Stimulated activated CD4-positive, alpha-beta T cell treated with anti-CD3 and anti-CD28 coated beads, Interleukin-2, amount 100 ng/mL, for 24 hours (primary cell): ENCODE data around the gene KCNAB2.

Experiments used
- DNase-seq, 2 donors: peaks; one replicate each; pipeline ENCODE4 v3.0.0-alpha.2; 2020

KCNAB2 gene

DNA sequence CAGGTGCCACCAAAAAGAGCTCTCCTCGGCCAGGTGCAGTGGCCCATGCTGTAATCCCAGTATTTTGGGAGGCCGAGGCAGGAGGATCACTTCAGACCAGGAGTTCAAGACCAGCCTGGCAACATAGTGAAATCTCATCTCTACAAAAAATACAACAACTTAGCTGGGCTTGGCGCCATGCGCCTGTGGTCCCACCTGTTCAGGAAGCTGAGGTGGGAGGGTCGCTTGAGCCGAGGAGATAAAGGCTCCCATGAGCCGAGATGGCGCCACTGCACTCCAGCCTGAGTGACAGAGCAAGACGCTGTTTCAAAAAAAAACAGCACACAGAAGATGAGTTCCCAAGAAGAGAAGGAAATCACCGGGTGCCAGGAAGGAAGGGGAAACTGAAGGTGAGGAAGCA is 67.4 kb downstream of the KCNAB2 start:
- no peak for DNase-seq

DNA sequence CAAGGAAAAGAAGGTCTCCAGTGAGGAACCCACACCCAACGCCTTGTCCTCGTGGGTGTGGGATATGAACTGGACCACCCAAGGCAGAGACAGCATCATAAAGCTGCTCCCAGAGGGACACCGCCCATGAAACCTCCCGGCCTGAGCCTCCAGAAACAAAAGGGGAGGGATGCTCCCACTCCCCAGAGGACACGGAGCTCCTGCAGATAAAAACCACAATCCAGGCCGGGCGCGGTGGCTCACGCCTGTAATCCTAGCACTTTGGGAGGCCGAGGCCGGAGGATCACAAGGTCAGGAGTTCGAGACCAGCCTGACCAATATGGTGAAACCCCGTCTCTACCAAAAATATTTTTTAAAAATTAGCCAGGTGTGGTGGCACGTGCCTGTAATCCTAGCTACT is 68.1 kb downstream of the KCNAB2 start:
- no peak for DNase-seq

DNA sequence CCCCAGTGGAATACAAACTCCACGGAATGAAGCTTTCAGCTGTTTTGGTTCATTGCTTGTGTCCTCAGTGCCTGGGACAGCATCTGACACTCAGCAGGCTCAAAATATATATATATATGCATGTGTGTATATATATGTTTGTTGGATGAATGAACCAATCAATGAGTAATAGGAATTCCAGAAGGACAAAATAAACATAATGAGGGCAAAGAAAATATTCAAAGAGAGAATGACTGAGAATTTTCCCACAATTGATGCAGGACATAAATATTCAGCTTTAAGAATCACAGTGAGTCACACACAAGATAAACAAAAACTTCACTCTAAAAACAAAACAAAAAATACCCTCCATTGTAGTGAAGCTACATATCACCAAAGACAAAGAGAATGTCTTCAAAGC is 70.4 kb downstream of the KCNAB2 start:
- no peak for DNase-seq

DNA sequence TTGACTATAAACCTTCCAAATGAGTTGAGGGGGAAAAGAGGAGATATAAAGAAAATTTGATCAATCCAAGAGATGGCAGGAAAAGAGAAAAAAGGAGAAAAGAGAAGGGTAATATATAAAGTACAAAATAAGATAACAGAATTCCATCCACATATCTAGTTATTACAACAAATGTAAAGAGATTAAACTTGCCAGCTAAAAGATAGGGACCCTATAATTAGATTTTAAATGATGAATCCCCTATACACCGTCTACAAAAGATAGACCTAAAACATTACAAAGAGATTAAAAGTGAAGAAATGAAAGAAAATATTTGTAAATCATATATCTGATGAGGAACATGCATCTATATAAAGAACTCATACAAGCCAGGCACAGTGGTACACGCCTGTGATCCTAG is 71.4 kb downstream of the KCNAB2 start:
- no peak for DNase-seq

DNA sequence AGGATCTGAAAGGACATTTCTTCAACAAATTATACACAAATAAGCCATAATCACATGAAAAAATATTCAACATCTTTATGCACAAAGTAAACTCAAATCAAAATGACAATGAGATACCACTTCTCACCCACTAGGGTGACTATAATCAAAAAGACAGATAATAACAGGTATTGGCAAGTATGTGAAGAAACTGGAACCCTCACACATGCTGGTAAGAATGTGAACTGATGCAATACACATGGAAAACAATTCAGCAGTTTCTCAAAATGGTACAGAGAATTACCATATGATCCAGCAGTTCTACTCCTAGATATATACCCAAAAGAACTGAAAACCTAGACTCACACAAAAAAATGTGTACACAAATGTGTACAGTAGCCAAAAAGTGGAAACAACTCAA is 71.9 kb downstream of the KCNAB2 start:
- DNase-seq, result no peak

DNA sequence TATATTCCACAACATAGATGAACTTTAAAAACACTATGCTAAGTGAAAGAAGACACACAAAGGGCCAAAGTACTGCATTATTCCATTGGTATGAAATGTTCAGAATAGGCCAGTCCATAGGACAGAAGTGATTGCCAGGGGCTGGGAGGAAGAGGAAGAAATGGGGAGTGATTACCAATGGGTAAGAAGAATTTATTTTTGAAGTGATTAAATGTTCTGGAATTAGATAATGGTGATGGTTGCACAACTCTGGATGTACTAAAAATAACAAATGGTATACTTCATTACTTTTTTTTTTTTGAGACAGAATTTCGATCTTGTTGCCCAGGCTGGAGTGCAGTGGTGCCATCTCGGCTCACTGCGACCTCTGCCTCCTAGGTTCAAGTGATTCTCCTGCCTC is 72.7 kb downstream of the KCNAB2 start:
- no peak for DNase-seq

DNA sequence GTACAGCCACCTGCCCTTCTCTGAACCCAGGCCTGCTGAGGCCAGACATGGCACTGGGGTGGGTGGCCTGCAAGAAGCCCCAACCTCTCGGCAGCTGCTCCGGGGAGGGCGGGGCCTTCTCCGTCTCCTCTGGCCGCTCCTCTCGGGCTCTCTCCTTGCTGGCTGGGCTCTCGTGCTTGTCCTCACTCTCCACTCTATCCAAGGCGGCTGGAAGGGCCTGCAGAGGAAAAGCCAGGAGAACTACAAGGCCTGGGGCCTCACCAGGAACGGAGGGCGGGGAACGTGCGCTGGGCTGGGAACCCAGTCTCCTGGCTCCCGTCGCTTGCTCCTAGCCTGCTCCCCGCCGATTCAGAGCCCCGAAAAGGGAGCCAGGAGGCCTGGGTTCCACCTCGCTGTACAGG is 75.3 kb downstream of the KCNAB2 start:
- DNase-seq, result no peak

DNA sequence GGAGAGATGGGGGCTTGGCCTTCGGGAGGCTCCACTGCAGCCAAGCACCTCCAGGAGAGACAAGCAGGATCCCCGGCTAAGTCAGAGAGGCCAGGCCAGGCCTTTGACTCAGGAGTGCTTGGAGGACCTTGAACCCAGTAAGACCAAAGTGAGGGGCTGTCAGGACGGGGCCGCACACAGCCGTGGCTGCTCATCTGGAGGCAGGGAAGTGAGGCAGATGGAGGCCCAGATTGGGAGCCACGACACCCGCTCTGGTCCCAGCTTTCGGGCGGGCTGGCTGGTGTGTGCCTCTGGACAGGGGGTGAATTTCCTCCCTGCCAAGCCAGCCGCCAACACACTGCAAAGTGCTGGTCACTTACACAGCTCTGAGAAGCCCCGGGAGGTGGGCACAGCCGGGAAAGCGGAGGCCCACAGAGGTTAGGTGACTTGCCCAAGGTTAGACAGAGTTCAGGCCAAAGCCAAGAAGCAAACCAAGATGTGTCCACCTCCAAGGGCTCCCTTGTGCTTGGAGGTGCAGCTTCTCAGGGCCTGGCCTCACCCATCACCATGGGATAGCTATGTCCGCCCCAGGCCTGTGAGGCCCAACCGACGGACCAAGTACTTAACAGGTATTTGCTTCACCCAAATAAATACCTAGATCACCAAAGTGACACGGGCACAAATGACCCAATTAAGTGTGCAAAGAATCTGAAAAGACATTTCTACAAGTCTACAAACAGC is 76.1 kb downstream of the KCNAB2 start:
- no peak for DNase-seq

DNA sequence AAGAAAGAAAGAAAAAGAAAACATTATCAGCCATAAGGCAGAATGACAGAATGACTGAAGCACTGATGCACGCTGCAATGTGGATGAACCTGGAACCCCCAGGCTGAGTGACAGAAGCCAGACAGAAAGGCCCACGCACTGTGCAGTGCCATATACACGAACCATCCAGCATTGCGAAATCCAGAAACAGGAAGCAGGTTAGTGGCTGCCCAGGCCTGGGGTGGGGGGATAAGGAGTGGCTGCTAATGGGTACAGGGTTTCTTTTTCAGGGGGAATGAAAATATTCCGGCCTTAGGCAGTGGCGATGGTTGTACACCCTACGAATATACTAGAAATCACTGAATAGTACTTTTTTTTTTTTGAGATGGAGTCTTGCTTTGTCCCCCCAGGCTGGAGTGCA is 77.4 kb downstream of the KCNAB2 start:
- DNase-seq, result no peak

DNA sequence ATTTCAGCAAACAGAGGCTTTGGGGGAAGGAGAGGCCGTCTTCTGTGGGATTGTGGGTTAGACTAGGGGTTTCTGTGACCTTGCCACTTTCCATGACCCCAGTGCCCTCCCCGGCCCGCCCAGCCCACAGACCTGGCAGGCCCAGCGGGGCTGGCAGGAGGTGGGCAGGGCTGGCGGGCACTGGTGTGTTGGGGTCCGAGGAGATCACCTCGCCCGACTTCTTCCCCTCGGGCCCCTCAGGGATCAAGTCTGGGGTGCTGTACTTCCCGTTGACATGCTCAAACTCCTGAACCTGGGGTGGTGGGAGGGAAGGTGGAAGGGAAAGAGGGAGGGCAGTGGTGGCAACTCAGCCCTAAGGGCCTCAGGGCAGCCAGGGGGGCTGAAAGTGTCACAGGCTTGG is 78.1 kb downstream of the KCNAB2 start:
- DNase-seq, result no peak

DNA sequence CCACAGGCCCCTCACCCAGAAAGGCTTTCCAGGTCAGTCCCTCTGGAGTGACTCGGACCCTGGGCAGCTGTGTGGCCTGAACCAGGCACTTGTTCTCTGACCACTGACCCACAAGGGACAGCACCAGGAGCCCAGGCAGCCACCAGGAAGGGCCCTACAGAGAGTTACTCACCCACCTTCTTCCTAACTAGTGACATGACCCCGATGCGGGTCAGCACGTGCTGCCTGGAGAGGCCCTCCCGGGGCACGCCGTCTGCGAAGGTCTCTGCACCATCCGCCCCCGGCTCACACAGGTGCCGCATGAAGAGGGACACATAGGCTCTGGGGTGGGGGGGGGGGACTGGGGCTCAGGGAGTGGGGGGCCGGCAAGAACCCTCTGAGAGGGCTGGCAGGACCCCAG is 78.7 kb downstream of the KCNAB2 start:
- no peak for DNase-seq

DNA sequence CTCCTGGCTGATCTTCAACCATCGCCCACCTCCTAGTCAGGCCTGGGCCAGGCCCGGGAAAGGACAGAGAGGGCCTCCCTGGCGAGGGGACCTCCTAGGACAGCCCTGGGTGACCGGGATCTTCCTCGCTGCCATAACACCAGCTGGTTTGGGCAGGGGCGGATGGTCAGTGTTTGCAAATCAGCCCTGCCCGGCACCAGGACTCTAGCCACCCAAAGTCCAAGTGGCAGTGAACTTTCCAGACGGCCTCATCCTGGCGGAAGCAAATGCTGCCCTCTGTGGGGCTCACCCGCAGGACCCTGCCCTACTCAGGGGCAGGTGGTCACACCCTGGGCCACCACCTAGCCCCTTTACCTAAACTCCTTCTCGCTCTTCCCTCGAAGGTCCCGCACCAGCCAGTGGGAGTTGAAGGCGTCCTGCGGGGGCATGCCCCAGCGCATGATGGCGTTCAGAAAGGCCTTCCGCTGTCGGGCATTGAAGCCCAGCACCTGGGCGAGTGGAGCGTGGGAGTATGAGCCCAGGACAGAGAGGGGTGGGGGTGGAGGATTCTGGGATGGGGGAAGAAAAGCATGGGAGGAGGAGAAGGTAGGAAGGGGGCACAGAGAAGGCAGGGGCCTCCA is 79.2 kb downstream of the KCNAB2 start:
- no peak for DNase-seq

DNA sequence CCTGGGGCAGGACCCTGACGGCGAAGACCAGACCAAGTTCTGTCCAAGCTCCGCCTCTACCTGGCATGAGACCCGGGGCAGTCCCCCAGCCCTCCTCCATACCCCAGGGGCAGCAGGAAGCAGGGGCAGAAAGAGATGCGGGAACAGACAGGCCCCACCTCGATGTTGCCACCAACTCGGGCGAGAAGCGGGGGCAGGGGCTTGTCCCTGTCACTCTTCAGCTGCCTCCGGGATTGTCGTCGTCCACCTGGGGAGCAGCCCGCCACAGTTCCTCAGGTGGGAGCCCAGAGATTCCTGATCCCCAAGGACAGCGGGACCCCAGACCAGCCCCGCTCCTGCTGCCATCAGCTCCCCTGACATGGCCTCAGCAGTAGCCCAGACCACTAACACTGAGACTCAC is 79.7 kb downstream of the KCNAB2 start:
- DNase-seq, result no peak

DNA sequence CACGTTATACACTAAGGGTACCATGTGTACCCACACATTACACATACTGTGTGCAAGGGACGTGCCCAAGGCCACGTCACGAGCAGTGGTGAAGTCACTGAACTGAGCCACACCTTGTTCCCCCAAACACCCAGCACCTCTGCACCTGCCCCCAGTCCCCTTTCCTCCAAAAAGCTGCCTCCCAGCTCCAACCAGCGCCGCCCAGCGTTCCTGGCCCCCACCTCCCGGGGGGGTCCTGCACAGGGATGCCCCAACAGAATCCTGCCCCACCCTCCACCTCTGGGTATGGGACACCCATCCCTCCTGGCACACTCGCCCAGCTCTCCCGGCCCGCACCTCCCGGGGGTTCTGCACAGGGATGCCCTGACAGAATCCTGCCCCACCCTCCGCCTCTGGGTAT is 80.3 kb downstream of the KCNAB2 start:
- no peak for DNase-seq

DNA sequence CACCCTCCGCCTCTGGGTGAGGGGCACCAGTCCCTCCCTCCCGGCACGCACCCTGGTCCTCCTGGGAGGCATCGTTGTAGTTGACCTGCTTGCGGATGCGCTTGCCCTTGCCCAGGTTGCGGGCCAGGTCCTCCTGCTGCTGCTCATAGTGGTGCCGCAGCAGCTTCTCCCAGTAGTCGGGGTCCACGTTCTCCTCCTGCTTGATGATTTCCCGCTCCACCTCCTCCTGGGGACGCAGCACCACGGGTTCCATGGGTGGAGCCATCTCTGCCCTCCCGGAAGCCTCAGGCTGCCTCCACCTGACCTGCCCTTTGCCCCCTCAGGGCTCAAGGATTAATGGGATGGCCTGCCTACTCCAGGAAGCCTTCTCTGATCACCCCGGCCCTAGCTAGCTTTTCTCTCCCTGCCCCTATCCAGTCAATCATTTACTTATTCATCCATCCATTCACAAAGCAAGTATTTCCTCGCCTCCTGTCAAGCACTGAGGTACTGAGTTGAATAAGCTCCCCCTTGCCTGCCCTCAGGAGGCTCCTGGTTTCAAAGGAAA is 80.9 kb downstream of the KCNAB2 start:
- no peak for DNase-seq

DNA sequence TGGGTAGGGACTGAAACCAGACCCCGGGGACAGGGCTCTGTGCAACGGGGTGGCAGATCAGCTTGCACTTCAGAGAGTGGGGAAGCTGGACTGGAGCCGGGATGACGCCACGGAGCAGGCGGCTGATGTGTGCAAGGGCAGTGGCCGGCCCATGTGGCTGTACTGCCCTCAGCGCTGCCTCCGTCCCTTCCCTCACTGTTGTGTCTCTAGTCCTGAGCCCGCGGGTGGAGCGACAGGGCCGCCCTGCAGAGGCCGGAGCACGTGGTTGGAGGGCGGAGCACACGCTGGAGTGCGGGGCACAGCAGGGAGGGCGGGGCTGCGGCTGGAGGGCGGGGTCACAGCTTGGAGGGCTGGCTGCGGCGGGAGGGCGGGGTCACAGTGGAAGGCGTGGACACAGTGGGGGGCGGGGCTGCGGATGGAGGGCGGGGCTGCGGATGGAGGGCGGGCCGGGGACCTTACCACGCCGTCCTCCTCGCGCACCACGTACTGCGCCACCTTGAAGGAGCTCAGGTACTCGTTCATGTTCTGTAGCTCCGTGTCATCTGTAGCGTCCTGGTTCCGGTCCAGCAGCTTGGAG is 82.0 kb downstream of the KCNAB2 start:
- peak; percentile 71 to 81 for DNase-seq

DNA sequence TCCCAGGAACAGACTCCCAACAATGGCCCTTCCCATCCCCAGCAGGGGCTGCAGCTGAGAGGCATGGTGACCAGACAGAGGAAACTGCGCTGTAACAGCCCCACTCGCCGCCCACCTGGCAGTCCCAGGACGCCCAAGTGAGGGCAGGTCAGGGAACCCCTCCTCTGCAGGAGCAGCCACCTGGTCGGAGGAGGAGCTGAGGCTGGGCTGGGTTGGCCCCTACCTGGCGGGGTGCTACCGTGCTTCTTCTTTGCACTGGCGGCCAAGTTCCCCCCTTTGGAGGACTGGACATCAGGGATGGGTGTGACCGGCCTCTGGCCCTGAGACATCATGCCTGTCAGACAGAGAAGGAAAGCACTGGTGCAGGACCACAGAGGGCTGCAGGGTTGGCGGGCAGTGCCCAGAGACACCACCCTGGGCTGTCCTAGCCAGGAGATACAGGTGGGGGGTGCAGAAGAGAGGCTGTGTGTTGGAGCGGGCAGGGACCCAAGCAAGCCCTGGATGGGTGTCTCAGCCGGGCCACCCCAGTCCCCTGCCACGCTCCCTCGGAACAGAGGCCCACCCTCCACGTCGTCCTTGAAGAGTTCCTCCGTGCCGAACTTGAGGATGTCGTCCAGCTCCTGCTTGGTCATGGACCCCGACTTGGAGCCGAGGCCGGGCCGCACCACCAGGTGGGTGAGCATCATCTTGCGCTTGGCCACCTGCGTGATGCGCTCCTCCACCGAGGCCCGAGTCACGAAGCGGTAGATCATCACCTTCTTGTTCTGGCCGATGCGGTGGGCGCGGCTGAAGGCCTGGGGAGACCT is 82.8 kb downstream of the KCNAB2 start:
- no peak for DNase-seq

DNA sequence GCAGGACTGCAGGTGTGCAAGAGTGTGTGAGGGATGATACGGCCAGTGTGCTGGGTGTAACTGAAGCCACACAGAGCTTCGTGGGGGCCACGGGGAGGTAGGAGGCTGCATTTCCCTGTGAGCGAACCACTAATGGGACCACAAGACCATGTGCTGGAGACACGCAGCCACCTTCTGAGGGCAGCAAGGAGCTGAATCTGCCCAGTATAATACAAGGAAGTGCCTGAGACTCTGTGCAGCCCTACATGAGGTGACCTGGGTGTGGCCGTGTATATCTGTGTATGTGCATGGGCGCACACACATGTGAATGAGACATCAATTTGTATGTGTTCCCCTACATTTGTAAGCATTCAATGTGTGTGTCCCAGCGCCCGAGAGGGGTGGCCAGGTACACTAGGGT is 83.6 kb downstream of the KCNAB2 start:
- DNase-seq, result no peak

DNA sequence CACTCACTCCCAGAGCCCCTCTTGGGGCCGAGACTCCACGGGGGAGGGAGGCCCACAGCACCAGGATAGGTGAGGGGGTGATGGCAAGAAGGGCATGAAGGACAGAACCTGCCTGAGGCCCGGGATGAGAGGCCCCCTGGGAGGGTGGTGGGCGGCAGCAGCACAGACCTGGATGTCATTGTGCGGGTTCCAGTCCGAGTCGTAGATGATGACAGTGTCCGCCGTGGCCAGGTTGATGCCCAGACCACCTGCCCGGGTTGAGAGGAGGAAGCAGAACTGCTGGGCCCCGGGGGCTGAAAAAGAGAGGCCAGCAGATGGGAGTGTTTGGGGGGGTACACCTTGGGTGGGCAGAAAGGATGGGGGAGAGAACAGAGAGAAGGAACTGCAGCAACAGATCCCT is 84.3 kb downstream of the KCNAB2 start:
- DNase-seq, result no peak

DNA sequence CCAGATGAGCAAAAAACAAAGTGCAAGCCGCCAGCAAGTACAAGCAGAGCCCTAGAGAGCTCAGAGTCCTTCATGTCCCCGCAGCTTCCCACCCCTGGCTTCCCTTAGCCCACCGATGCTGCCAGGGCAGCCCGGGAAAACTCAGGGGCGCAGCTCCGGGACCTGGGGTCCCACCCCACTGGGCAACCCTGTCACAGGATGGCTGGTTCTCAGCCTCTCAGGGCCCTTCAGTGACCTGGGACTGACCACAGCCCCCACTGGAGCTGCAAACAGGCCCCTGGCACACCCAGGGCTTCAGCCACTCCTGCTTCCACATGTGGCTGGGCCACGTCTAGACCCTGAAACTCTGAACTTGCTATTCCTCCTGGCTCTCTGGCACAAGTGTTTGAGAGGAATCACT is 84.9 kb downstream of the KCNAB2 start:
- DNase-seq, result no peak

DNA sequence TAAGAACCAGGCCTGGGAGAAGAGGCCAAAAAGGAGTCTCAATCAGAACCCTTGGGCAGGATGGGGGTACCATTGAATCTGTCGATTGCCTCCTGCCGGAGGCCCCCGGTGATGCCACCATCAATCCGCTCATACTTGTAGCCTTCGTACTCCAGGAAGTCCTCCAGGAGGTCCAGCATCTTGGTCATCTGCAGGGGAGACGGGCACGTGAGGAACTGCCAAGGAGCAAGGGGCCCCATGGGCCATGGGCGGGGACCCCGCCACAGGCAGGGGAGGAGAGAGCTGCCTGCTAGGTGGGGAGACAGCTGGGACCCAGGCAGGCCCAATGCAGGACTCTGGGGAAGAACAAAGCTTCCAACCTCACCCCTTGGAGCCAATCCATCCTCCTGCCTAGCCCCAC is 85.9 kb downstream of the KCNAB2 start:
- no peak for DNase-seq

DNA sequence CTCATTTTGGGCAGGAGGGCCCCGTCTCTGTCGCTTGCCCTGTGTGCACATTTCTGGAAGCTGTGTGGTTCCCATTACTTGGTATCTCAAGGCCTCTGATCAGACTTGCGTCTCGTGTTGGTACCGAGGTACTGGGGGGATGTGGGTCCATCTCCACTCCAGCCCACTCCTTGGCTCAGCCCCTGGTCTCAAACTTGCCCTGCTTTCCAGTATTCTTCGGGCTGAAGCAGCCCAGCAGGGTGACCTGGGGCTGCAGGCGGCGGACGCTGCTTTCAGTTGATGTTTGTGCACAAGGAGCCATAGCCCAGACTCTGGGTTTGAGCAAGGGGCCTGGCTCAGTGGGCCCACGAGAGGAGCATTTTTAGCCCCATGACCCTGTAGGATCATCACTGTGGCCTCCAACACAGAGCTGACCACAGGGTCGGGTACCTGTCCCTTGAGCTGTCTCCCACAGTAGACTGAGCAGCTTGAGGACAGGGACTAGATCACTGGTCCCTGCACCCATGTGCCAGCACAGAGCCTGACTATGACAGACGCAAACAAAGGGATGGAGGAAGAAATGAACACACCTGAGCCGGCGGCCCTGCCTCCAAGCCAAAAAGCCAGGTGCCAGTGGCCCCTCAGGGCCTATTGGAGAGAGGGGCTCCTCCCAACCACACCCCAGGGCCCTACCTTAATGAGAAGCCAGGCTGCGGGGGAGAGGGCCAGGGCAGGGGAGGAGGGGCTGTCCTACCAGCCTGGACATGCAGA is 87.6 kb downstream of the KCNAB2 start:
- no peak for DNase-seq

DNA sequence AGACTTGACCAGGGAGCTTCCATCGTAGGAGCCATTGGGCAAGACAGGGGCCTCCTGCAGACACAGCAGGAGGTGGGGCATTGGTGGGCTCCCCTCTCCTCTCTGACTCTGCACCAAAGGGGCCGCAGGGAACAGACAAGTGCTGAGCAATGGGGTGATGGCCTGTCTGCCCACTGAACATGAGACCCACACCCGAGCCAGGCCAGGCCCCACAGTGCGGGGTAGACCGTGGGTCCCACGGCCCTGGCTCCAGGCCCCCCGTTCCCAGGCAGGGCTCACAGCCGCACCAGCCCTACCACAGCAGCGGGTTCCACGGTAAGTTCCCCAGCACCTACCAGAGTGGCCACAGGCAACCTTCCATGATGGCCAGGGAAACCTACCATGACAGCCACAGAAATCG is 88.5 kb downstream of the KCNAB2 start:
- no peak for DNase-seq
